Gastrocnemius medialis (tissue), 4 donors: Measurements from ENCODE around the gene ST8SIA5.

Source experiments
- POLR2A ChIP-seq, 2 donors: fragments of 450-650 bp; IDR thresholded peaks; one replicate each; pipeline ENCODE4 v1.6.1; 2017; ENCODE audit warnings: antibody characterized with exemption in 2 of 2, mild to moderate bottlenecking in 2 of 2, moderate library complexity in 2 of 2
- TF ChIP-seq, protein P1 (sequence below), 5 experiments: fragments of 450-650 bp in 3 of 5; fragments of 200-600 bp in 2 of 5; sonication (generic) in 2 of 5; IDR thresholded peaks in 4 of 5; conservative IDR thresholded peaks in 1 of 5; 1 replicate in 4 of 5; 2 replicates in 1 of 5; pipeline ENCODE4 v1.5.1; 2016 to 2019; ENCODE audit warnings: antibody characterized with exemption in 5 of 5, mild to moderate bottlenecking in 3 of 5, moderate library complexity in 3 of 5

DNA sequence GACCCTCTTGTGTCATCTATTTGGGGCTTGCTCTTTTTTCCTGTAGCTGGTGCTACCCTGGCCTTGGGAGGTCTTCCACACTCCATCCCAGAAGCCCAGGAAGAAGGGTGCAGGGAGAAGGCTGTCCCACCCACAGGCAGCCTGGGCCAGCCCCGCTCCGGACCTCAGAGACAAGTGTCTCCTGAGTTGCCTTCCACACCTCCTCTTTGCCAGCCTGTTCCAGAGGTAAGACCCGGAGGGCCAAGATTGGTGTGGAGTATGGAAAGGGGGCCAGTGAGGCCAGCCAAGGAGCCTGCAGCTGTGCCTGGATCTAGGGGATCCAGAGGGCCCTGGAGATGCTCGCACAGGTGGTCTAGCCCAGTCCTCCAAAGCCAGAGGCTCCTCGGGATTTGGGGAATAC, 40.5 kb downstream of the ST8SIA5 start:
- TF ChIP-seq, protein P1, sequence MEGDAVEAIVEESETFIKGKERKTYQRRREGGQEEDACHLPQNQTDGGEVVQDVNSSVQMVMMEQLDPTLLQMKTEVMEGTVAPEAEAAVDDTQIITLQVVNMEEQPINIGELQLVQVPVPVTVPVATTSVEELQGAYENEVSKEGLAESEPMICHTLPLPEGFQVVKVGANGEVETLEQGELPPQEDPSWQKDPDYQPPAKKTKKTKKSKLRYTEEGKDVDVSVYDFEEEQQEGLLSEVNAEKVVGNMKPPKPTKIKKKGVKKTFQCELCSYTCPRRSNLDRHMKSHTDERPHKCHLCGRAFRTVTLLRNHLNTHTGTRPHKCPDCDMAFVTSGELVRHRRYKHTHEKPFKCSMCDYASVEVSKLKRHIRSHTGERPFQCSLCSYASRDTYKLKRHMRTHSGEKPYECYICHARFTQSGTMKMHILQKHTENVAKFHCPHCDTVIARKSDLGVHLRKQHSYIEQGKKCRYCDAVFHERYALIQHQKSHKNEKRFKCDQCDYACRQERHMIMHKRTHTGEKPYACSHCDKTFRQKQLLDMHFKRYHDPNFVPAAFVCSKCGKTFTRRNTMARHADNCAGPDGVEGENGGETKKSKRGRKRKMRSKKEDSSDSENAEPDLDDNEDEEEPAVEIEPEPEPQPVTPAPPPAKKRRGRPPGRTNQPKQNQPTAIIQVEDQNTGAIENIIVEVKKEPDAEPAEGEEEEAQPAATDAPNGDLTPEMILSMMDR (IDR thresholded peaks at IDR 0.05 in 4 of 5, conservative IDR thresholded peaks at IDR 0.05 in 1 of 5): no peak
- TF ChIP-seq POLR2A (IDR thresholded peaks at IDR 0.05): no peak
